C4-2B (cell line): ENCODE results near the gene SNX7.

ENCODE experiments used
- H3K27ac ChIP-seq: fragments of 450-650 bp; 2 replicates; pipeline ENCODE4 v1.5.1; 2017
- ZFX ChIP-seq: fragments of 450-650 bp; IDR thresholded peaks from 2 replicates; pipeline ENCODE4 v1.6.1; 2017
- TF ChIP-seq, protein P1 (sequence below): fragments of 450-650 bp; conservative IDR thresholded peaks from 2 replicates; pipeline ENCODE4 v1.5.1; 2017; ENCODE audit warnings: mild to moderate bottlenecking

The SNX7 gene, protein sequence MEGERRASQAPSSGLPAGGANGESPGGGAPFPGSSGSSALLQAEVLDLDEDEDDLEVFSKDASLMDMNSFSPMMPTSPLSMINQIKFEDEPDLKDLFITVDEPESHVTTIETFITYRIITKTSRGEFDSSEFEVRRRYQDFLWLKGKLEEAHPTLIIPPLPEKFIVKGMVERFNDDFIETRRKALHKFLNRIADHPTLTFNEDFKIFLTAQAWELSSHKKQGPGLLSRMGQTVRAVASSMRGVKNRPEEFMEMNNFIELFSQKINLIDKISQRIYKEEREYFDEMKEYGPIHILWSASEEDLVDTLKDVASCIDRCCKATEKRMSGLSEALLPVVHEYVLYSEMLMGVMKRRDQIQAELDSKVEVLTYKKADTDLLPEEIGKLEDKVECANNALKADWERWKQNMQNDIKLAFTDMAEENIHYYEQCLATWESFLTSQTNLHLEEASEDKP

DNA sequence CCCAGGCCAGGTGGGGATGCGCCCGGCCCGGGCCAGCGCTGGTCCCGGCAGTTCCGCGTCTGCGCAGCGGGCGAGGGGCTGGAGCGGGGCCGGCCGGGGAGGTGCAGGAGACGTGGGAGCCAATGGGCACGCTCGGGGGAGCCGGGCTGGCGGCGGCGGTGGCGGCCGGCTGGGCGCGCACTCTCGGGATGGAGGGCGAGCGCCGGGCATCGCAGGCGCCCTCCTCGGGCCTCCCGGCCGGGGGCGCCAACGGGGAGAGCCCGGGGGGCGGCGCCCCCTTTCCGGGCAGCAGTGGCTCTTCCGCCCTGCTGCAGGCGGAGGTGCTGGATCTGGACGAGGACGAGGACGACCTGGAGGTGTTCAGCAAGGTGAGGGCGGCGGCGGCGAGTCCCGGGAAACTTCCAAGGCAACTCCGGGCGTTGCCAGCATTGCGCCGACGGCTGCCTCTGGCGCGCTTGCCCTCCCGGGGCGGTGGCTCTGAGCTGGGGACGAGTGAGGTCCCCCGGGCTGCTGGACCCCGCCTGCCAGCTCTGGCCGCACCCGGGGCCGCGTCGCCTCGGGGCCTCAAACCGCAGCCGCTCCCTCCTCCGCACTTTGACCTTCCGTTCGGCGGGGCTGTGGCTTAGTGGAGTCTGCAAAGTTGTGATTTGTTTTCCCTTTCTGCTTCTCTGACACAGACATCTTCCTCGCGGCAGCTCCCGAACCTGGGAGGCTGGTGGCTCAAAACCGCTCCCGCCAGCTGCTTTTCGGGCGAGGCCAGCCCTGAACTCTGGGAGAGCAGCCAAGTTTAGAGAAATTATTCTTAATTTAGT lies at the start of gene SNX7:
TSS of gene SNX7 (plus strand) at position 178 of the 812 bp plus-strand sequence. CDS start at position 189, 11 bp downstream.
- no peak for TF ChIP-seq ZFX
- TF ChIP-seq, protein P1, sequence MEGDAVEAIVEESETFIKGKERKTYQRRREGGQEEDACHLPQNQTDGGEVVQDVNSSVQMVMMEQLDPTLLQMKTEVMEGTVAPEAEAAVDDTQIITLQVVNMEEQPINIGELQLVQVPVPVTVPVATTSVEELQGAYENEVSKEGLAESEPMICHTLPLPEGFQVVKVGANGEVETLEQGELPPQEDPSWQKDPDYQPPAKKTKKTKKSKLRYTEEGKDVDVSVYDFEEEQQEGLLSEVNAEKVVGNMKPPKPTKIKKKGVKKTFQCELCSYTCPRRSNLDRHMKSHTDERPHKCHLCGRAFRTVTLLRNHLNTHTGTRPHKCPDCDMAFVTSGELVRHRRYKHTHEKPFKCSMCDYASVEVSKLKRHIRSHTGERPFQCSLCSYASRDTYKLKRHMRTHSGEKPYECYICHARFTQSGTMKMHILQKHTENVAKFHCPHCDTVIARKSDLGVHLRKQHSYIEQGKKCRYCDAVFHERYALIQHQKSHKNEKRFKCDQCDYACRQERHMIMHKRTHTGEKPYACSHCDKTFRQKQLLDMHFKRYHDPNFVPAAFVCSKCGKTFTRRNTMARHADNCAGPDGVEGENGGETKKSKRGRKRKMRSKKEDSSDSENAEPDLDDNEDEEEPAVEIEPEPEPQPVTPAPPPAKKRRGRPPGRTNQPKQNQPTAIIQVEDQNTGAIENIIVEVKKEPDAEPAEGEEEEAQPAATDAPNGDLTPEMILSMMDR = peak; percentile 38
- H3K27ac ChIP-seq = peak within 1 kb of the TSS; percentile 72

DNA sequence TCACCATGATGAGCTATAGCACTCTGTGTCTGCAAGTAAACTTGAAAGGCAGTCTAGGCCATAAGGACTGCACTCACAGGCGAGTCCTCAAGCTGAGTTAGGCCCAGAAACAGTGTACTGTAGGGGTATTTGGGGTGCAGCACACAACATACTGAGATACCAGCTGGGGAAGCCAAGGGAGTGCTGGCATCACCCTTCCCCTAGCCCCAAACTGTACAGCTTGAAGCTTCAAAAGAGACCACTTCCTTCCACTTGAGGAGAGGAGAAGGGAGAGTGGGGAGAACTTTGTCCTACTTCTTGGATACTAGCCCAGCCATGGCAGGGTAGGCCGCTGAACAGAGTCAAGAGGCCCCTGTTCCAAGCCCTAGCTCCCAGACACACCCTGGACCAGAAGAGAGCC lies 24.2 kb upstream of the SNX7 start:
- no peak for TF ChIP-seq ZFX
- TF ChIP-seq, protein P1 = no peak
- H3K27ac ChIP-seq = no peak overlapping the region

DNA sequence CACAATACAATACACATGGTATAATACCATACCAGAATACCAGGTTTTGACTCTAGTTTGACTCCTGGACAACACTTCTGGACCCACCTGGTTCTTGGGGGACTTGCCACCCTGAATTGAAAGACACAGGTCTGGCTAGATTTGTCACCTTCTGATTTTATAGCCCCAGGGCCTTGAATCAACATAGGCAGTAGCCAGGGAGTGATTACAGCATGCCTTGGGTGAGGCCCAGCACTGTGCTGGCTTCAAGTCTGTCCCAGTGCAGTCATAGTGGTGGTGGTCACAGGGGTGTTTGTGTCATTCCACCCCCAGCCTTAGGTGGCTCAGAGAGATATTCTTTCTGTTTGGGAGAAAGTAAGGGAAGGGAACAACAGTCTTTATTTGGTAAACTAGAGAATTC lies 23.3 kb upstream of the SNX7 start:
- no peak for TF ChIP-seq ZFX
- TF ChIP-seq, protein P1 = no peak
- no peak overlapping the region for H3K27ac ChIP-seq

DNA sequence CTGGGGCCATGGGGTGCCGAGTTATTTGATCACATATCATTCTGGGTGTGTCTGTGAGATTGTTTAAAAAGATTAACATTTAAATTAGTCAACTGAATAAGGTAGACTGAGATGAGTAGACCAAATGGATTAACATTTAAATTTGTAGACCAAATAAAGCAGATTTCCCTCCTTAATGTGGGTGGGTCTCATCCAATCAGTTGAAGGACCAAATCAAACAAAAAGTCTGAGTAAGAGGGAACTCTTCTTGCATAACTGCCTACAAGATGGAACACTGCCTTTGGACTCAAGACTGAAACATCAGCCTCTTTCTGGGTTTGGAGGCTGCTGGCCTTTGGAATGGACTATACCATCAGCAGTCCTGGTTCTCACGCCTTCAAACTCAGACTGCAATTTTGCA lies 17.0 kb upstream of the SNX7 start:
- TF ChIP-seq ZFX = no peak
- TF ChIP-seq, protein P1 = no peak
- H3K27ac ChIP-seq = no peak overlapping the region

DNA sequence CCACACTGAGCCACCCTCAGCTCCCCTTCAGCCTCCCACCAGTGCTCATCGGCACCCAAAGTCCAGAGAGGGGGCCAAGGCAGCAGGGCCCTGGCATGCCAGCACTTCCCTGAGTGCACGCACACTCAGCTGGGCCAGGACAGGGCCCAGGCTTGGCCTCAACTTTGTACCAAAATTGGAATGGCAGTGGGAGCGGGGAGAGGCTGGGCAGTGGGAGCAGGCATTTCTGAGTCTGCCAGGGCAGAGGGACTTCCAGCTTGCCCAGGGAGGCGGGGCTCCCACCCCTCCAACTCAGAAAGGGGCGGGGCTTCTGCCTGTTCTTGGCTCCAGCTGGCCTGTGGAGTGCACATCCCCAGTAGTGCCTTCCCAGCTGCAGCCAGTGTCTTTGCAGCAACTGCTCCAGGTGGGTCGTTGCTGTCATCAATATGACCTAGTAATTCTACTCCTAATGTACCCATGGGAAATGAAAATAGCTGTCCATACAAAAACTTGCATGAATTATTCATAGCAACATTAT lies 10.3 kb upstream of the SNX7 start:
- no peak overlapping the region for H3K27ac ChIP-seq
- TF ChIP-seq, protein P1 = no peak
- no peak for TF ChIP-seq ZFX

DNA sequence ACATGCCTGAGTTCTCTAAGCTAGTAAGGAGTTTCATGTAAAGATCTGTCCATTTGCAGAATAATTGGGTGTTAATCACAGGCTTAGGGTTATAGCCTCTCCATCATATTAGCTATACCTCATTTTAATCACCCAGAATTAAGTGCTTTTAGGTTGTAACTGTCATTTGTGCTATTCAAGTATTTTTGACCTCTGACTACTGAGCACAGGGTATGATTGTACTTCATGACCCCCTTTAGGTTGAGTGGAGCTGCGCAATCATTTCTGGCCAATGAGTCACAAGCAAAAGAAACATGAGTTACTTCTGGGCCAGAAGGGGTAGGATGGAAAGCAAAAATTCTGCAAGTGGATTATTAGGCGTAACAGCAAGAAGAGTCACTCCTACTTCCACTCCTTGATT lies 8.4 kb upstream of the SNX7 start:
- TF ChIP-seq ZFX = no peak
- TF ChIP-seq, protein P1 = no peak

DNA sequence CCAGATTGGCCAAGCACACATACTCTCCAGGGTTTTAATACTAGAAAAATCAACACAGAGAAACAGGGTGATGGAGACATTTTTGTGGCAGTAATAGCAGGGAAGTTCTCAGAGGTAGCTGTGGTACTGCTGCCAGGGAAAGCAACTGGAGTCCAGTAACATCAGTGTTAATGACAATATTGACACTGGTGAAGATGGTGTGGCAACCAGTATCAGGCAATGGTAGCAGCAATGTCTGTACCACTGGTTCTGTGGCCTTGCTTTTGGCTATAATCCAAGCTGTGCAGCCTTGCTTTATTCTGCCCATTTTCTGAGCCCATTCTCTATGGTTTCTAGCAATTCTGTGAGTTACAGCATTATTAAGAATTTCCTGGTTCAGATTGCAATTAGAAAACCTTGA lies 1.6 kb upstream of the SNX7 start:
- TF ChIP-seq, protein P1 = no peak
- TF ChIP-seq ZFX = no peak
- H3K27ac ChIP-seq = no peak overlapping the region

More for the DNA sequence above, 8.4 kb upstream of the SNX7 start:
- H3K27ac ChIP-seq = no peak overlapping the region
